ENCODE results near the gene PRKG1. TPM values are rescaled to one million over a fixed set of nuclear protein-coding genes. Genes with fewer than 3 reads are reported as not detected.

PRKG1 gene
- total and polyA plus RNA-seq, 2 donors from 2014 or later = 3.6 to 14.8 TPM

DNA sequence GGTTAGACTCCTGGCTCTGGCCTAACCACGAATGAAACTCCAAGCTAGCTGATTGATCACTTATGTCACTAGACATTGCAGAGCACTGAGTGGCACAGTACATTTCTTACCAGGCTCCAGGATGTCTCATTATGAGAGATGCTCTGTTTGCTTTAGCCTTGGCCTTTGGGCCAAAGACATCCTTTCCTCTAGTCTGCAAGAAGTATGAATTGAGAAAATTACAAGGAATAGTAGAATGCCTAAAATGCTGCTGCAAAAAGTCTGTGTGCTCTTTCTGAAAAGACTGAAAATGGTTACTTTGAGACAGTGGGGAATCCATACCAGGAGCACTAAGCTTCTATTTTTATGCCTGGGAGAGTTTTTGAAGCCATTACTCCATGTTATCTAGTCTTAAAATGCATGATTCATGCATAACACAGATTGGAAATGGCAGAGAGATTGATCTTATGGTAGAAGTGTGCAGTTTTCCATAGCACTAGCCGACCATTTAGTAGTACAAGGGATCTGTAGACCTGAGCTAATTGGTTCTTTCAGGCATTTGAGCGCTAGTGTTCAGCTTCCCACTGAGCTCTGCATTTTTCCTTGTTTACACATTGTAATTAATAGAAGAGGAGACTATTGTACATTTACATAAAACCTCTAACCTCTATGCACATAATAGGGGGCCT is 303.8 kb downstream of the PRKG1 start:
- TF ChIP-seq, protein P1, sequence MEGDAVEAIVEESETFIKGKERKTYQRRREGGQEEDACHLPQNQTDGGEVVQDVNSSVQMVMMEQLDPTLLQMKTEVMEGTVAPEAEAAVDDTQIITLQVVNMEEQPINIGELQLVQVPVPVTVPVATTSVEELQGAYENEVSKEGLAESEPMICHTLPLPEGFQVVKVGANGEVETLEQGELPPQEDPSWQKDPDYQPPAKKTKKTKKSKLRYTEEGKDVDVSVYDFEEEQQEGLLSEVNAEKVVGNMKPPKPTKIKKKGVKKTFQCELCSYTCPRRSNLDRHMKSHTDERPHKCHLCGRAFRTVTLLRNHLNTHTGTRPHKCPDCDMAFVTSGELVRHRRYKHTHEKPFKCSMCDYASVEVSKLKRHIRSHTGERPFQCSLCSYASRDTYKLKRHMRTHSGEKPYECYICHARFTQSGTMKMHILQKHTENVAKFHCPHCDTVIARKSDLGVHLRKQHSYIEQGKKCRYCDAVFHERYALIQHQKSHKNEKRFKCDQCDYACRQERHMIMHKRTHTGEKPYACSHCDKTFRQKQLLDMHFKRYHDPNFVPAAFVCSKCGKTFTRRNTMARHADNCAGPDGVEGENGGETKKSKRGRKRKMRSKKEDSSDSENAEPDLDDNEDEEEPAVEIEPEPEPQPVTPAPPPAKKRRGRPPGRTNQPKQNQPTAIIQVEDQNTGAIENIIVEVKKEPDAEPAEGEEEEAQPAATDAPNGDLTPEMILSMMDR (IDR thresholded peaks at IDR 0.05; ENCODE audit: borderline replicate concordance, extremely low read depth, insufficient read depth) = no peak
- Histone ChIP-seq H3K9ac (ENCODE audit: low read length in 3 of 3) (no peak overlapping the region), H3K4me3 (ENCODE audit: low read length in 3 of 3) (no peak overlapping the region), H3K9me3 (ENCODE audit: control insufficient read depth in 2 of 3, insufficient read depth in 1 of 3, low read length in 3 of 3) (no peaks in the 10 kb centered on the region), H3K27ac (ENCODE audit: low read depth in 2 of 2, low read length in 2 of 2) (no peak overlapping the region), H3K27me3 (ENCODE audit: control insufficient read depth, insufficient read depth, low read length) (no peaks in the 10 kb centered on the region), H3K4me1 (ENCODE audit: control insufficient read depth in 2 of 3, insufficient read depth in 2 of 3, low read depth in 1 of 3, low read length in 3 of 3) (no peaks in the 10 kb centered on the region), H3K36me3 (ENCODE audit: control insufficient read depth in 2 of 3, insufficient read depth in 3 of 3, low read length in 3 of 3) (no peaks in the 10 kb centered on the region)
- intact Hi-C loops (cut with DNase I) = no loop called here
- FAIRE-seq (no peak), DNase-seq (no peak)

DNA sequence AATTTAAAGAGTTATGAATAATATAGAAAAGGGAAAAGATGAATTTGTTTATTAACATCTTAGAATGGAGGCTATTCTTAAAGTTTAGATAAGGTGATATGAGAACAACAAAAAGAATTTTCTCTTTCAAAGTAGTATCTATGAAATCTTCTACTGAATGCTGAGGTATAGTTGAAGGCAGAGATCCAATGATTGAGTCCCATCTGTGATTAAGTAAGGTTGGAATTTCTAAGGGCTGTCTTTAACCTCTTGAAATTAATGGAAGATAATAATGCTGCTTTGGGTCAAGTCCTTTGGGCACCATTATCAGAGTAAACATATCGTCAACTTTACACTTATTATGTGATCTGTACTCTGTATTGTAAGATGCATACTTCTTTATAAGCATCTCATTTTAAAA is 307.9 kb downstream of the PRKG1 start:
- Histone ChIP-seq H3K4me1 (ENCODE audit: control insufficient read depth in 2 of 3, insufficient read depth in 2 of 3, low read depth in 1 of 3, low read length in 3 of 3) (no peaks in the 10 kb centered on the region), H3K4me3 (ENCODE audit: low read length in 3 of 3) (no peak overlapping the region), H3K9me3 (ENCODE audit: control insufficient read depth in 2 of 3, insufficient read depth in 1 of 3, low read length in 3 of 3) (no peaks in the 10 kb centered on the region), H3K27me3 (ENCODE audit: control insufficient read depth, insufficient read depth, low read length) (no peaks in the 10 kb centered on the region), H3K9ac (ENCODE audit: low read length in 3 of 3) (no peak overlapping the region), H3K36me3 (ENCODE audit: control insufficient read depth in 2 of 3, insufficient read depth in 3 of 3, low read length in 3 of 3) (no peaks in the 10 kb centered on the region), H3K27ac (ENCODE audit: low read depth in 2 of 2, low read length in 2 of 2) (no peak overlapping the region)
- FAIRE-seq (no peak), DNase-seq (no peak)
- intact Hi-C loops (cut with DNase I) = no loop called here
- TF ChIP-seq, protein P1 (IDR thresholded peaks at IDR 0.05; ENCODE audit: borderline replicate concordance, extremely low read depth, insufficient read depth) = no peak

DNA sequence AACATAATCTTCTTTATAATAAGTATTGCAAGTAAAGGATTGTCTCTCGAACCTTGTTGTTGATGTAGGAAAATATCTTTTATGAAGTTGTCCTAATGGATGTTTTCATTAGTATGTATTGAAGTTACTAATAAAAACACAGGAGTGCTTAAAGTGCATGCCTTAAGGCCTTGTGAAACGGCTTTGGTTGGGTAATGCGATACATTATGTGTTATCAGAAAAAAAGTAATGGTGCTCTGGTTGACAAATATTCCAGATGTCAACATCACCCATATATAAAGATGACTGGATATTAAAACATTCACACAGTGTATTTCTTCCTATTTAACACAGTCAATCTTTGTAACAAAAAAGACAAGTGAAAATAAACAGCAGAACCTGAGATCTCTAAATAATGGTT is 310.7 kb downstream of the PRKG1 start:
- intact Hi-C loops (cut with DNase I) = no loop called here
- Histone ChIP-seq H3K27me3 (ENCODE audit: control insufficient read depth, insufficient read depth, low read length) (no peaks in the 10 kb centered on the region), H3K4me1 (ENCODE audit: control insufficient read depth in 2 of 3, insufficient read depth in 2 of 3, low read depth in 1 of 3, low read length in 3 of 3) (peaks cover 0 to 2% (median 0%) of the 10 kb centered on the region in 3 donors), H3K4me3 (ENCODE audit: low read length in 3 of 3) (no peak overlapping the region), H3K36me3 (ENCODE audit: control insufficient read depth in 2 of 3, insufficient read depth in 3 of 3, low read length in 3 of 3) (no peaks in the 10 kb centered on the region), H3K9me3 (ENCODE audit: control insufficient read depth in 2 of 3, insufficient read depth in 1 of 3, low read length in 3 of 3) (no peaks in the 10 kb centered on the region), H3K9ac (ENCODE audit: low read length in 3 of 3) (no peak overlapping the region), H3K27ac (ENCODE audit: low read depth in 2 of 2, low read length in 2 of 2) (no peak overlapping the region)
- DNase-seq (no peak), FAIRE-seq (no peak)
- TF ChIP-seq, protein P1 (IDR thresholded peaks at IDR 0.05; ENCODE audit: borderline replicate concordance, extremely low read depth, insufficient read depth) = no peak
